GM19463 (cell line): Measurements from ENCODE around the gene NPEPL1.

Source experiments
- ATAC-seq: cut with Tn5 transposase; IDR thresholded peaks from one replicate; pipeline ENCODE4 v1.9.1; 2021; ENCODE audit warnings: mild to moderate bottlenecking, moderate library complexity; ENCODE audit not compliant: unreplicated experiment

NPEPL1 gene

DNA sequence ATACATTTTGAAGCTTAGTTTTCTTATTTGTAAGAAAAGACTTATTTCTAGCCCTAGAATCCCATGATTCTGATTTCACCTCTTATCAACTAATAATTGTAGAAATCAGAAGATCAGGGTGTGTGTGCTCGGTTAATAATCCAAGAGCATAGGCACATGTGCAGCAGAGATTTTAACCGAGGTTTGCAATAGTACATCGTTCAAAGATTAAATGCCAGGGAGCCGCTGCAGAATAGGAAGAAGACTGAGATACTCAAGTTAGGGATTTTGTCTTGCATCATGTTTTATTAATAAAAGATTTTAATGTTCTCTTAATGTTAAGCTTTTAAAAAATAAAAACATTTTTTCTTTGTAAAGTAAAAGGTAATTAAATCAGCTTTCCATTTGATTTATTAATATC is 34.6 kb upstream of the NPEPL1 start:
- ATAC-seq = no peak

DNA sequence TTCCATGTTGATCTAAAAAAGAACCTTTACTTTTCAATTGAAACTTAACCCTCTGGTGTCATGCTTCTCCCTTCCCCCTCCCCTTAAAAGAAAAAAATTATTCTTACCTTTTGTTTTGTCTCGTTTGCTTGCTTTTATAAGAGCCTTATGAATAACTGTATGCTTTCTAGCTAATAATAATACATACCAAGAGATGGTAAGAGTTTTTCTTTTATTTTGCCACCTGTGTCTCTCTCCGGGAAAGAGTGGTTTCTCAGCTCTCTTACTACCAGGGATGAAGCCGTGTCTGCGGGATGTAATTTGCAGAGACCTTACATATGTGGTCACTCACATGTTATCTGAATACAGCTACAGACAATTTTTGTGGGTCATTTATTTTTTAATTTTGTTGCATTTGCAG is 33.8 kb upstream of the NPEPL1 start:
- ATAC-seq = no peak

DNA sequence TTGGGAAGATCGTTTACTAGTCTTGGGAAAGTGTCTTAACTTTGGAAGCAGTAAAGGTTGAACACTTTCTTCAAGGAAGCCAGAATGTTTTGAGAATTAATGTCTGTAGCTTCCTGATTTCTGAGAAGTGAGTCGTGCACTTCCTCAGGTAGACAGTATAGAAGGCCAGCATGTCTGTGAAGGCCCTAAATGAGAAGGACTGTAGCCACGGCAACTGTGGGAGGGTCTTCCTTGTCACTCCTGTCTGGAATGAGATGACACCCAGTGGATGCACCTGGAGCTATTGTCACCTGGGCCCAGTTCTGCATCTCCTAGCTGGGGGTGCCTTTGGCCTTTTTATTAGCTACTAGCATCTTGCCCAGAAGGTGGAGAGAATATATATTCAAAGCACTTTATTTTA is 32.8 kb upstream of the NPEPL1 start:
- ATAC-seq = no peak

DNA sequence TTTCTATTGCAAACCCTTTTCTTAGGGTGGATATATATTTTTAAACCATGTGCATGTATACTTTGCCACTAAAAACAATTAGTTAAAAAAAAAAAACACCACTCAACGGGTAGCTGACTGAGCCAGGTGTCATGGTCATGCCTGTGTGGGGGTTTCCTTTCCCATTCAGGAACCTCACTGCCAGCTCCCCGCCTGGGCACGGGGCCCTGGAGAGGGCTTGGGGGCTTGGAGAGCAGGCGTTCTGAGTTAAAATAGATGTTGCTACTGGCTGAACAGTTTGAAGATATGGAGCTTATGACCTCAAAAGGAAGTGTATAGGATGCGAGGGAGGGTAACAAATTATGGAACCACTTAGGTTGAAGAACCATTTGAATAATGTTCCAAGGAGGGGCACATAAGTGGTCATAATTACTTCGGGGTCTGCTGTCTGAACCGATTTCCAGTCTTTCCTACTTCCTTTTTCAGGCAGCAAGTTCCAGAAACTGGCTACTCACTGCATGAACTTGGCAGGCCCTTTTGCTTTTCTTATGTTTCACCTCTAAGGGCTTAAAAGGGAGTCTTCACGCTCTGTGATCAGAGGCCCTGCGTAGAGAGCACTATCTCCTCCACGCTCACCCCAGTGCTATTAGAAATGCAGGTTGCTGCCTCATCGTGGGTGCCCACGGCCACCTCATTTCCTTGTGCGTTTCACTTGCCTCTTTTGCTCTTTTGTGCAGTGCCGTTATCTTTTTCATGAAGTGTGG is 31.6 kb upstream of the NPEPL1 start:
- no peak for ATAC-seq

DNA sequence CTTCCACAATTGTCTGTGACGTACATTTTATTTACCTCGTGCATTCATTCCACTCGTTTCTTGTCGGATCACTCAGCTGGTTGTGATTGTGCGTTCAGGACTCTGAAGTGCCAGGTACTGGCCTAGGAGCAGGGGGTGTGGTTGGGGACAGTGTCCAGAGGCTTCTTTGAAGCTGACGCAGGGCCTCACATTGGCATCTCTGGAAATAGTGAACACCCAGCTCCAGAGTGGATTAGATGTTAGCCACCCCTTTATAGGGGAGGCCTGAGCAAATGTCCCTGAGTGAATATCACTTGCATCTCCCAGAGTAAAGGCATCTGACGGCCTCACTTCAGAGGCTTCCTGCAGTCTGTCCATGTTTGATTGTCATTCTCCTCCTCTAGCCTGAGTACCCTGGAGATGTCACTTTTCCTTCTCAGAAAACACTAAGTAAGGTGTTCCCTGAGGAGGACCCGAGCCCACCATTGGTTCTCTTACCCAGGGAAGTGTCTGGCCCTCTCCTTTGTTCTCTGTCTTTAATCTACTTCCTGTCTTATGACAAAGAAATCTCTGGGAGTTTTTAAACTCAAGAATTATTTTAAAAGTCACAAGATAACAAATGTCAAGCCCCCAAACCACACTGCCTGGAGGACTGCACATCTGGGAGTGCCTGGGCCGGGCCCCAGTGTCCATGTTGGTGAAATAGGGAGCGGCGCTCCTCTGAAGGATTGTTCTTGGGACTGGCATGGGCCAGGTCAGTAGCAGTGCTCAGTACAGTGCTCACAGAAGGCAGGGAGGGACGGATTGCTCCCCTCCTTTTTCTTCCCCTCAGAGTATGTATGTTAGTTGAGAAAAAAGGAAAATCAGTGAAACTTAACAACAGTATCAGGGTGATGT is 30.8 kb upstream of the NPEPL1 start:
- no peak for ATAC-seq

DNA sequence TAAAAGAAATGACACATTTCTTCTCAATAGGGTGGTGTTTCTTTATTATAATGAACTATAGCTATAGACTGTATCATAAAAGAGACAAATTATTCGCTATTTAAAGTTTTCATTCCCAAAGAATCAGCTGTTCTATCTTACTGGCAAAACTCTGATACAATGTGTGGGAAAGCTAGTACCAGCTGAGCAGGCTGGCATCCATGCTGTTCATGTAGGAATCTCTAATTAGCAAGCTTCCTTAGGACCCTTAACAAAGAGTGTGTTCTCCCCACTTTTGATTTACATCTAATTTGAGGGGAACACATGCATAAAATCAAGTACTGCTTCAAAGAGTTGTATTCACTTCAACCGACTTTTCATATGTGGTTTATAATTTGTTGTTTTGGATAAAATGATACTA is 28.3 kb upstream of the NPEPL1 start:
- ATAC-seq = no peak

DNA sequence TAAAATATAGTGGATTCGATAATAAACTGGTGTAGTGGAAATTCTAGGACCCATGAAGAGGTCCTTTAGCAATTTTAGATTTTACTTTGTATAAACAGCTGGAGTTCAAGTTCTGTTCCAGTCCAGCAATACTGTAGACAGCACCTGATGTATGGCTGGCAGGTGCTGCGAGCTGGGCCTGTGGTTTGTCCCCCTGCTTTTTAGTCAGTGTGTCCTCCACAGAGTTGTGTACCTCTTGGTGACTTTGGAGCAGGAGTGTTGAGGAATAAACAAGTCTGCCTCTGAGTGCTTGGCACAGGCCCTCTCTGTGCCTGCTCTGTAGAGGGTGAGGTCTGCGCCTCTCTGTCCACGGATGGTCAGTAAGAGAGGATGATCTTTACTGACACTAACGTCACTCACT is 27.7 kb upstream of the NPEPL1 start:
- no peak for ATAC-seq

DNA sequence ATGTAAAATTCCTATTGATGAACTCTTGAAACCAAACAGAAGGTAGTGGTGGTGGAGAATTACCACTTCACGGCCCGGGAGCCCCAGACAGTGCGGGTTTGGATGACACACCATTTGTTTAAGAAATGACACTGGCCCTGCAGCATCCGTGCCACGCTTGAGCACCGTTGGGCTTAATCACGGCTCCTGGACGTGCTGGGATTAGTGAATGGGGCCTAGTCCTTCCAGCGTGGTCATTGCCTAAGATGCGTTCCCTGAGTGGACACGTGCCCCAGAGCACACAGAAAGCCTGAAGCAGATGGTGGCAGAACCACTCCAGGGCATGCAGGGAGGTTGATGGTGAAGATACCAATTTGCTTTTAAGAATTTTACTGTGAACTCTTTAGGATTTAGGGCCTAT is 27.0 kb upstream of the NPEPL1 start:
- ATAC-seq = no peak

DNA sequence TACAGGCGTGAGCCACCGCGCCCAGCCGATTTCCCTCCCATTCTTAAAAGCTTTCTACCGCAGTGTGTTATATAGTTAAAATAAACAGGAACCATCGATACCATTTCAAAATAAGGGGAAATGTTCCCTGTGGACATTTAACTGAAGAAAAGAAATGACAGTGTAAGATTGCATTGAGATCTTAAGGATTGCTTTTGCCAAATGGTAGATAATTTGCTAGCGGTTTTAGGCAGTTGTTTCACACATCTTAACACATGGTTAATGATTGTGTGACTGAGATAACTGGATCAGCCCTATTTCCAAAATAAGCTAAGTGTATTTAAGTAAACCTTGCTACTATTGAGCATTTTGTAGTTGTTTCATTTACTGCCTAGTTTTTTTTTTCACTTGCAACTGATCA is 25.9 kb upstream of the NPEPL1 start:
- no peak for ATAC-seq

DNA sequence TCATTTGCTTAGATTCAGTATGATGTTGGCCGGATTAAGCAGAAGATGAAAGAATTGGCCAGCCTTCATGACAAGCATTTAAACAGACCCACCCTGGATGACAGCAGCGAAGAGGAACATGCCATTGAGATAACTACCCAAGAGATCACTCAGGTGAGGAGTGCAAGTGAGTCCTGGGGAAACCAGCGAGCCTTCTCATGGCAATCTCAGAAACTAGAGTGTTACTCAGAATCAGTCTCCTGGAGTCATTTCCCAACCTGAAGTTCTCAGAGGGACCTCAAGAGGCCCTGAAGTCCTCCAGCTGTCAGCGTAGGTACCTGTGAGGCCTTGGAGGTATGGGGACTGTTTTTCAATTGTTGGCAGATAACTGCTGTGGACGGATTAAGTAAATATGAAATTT is 24.6 kb upstream of the NPEPL1 start:
- ATAC-seq = no peak

DNA sequence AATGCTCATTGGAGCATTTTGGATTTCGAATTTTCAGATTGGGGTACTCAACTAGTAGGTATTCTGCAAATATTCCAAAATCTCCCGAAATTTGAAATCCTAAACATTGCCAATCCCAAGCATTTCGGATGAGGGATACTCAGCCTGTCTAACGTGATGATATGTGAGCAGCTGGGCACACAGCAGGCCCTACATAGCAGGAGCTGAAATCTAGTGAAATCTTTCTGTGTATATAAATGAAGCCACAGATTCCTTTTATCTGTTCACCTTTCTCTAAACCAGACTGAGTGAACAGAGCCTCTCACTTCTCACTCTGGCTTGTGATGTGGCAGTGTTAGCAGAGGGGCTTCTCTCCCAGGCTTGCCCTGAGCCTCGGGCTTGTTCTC is 23.7 kb upstream of the NPEPL1 start:
- ATAC-seq = no peak

DNA sequence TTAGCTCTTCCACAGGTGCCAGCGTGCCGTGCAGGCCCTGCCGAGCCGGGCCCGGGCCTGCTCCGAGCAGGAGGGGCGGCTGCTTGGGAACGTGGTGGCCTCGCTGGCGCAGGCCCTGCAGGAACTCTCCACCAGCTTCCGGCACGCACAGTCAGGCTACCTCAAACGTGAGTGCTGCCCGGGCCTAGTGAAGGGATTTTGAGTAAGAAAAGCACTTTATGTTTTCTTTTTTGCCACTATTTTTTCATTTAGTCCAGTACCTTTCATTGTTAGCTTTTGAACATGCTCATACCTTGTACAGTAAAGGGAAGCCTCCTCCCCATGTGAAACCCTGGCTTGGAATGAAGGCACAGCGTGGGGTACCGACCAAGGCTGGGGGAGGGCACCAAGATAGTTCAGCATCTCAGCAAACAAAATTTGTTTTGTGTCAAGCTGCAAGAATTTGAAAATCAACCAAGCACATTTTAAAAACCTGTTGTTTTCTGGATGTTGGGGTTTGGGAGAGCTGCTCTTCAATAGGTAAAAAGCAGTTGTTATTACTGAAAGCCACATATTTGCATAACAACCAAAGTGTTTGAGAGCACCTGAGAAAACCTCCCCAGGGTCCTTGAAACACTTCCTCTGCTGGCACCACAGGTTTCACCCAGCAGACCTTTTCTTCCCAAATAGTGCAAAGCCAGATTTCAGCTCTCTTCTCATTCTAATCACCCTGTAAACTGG is 23.2 kb upstream of the NPEPL1 start:
- ATAC-seq = peak; percentile 48

DNA sequence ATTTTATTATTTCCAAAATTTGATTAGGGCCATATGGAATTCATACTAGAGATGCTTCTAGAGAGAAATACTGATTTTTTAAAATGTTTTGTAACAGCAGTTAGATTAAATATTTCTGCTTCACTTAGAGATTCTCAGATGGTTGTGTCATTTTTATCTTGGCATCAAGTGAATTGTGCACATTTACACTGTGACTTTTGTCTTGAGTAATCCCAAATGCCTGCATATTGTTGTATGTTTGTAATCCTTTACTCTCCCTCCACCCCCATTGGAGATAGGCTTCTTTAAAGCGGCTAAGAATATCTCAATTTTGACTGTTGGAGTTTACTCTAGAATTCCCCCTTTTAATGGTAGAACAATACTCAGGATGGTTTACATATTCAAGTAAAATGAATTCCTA is 22.5 kb upstream of the NPEPL1 start:
- ATAC-seq = no peak

DNA sequence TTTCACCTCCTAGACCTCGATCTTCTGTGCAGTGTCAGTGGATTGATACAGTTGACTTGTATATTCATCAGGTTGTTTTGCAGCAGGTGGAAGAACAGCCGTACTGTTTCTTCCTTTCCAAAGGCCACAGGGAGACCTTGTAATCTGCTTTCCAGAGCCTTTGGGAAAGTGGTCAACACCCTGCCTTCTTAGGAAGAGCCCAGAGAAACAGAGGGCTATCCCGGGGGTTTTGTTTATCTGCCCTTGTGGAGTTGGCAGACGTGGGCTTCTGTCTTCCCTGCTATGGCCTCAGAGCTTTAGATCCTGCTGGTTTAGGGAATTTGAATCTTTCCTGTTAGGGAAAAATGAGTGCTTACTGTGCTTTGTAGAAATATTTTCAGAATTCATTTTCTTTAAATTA is 21.9 kb upstream of the NPEPL1 start:
- no peak for ATAC-seq

DNA sequence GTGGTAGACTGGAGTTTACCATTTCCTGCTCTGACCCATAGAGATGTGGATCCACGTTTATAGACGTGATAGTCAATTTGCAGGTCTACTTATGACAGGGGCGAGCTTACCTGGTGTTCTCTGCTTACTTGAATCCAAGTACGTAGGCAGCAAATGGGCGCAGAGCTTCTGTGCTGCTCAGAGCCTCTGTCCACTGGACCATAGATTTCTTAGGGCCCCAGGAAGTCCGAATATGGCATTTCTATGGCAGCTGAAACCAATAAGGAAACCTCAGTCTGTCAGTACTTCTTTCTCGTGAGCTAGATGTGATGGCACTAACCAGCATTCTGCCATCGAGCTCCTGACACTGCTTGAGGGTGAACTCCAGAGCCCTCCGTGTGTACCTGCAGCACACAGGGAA is 19.5 kb upstream of the NPEPL1 start:
- ATAC-seq = no peak

DNA sequence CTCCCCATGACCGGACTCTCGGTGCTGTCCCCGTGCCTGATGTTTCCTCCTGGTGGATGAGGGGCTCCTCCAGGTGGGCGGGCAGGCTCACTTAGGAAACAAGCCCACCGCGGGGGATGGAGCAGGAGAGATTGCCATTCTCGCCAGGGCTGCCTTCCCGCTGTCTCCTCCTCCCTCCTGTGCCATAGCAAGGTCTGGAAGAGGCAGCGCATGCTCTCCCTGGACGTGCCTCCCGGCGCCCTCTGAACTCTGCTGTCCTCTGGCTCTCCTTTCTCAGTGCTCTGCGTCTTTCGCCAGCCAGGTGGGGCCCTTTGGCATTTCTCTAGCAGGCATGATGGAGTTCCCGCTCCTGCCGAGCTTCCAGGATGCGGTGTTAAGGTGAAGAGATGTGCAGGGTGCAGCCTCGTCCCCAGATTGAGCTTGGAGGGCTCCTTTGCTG is 17.4 kb upstream of the NPEPL1 start:
- ATAC-seq = no peak

DNA sequence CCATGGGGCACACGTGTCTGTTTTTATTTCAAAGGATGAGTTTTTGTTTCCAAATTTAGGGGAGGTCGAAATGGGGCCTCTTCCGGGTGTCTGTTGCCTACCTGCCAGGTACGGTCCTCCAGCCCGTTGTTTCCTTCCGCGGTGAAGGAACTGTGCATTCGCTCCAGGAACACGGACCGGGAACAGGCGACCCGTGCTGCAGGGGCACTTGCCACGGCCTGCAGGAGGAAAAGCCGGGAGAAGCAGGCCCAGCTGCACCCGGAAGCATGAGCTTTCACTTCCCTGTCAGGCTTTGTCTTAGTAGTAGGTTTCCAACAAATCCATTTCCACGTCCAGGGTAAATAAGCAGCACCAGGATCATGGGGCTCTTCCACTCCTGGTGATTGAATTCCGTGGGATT is 17.0 kb upstream of the NPEPL1 start:
- no peak for ATAC-seq

DNA sequence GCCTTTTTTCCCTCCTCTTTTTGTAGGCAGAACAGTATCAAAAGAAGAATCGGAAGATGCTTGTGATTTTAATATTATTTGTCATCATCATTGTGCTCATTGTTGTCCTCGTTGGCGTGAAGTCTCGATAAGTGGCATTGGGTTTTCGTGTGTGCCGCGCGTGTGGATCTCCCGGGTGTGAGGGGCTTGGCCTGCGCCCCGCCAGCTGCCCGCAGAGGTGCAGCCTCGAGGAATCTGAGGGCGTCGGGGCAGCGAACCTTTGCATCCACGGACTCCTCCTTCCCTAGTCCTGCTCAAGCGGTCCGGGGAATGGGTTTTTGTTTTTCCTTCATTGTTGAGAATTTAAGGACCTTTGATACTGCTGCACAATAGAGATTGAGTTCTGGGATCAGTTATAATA is 16.4 kb upstream of the NPEPL1 start:
- no peak for ATAC-seq

DNA sequence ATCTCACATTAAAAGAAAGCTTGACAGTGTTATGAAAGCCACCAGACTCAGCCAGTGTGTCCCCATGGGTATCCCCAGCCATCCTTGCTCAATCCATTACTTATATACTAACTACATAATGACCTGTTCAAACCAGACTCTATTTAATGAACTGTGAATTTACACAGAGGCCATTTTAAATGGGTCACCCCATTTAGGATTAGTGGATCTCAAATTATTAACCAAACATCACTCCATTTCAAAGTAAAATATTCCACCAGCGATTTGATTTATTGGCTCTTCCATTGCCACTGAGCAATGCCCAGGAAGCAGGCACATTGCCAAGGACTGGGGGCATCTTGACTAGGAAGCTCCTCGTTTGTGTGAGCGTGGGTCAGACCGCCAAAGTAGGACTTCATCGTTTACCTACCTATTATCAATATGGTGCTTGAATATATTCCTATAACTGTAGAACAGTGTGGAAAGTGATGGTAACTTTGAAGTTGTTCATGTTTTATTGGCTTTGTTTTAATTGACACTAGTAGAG is 15.5 kb upstream of the NPEPL1 start:
- no peak for ATAC-seq

DNA sequence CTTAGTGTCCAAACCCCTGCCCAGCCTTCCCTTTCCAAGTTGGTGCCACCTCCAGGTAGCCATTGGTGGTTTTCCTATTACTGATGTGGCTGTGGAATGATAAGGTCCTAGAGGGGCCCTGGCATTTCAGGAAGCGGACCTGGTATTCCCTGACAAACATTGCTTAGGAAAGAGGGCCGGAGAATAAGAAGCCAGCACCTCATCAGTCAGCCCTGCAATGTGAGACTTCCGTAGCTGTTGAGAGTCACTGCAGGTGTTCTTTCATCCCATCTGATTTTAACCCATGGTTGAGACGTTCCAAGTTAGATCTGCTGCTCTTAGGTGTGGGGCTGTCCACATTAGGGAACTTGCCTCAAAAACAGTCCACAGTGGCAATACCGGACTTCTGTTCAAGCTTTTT is 14.8 kb upstream of the NPEPL1 start:
- ATAC-seq = no peak

DNA sequence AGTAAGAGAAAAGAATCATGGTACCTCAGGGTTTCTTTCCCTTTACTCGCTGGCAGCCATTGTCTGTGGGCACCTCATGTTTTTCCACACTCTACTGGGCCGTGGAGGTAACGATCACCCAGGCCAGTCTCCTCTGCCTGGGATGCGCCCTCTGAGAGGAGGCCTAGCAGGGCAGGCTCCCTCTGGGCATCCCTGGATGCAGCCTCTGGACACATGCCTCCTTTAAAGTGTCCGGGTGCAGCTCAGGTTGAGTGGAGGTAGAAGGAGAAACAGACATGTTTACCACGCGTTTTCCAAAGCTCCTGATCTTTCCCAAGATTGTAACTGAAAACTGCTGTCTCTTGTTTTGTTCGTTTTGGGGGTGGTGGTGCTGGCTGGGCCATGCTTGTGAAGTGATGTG is 13.8 kb upstream of the NPEPL1 start:
- no peak for ATAC-seq
